Left ventricle myocardium superior (tissue), 1 donor: ENCODE measurements around the gene FBXO3. TPM values are rescaled to one million over a fixed set of nuclear protein-coding genes. Genes with fewer than 3 reads are reported as not detected.
"Not testable (repeated sequence)": the region's sequence is repeated elsewhere in the genome, so short reads cannot be mapped to it uniquely, and the experiment has no call there.

Source experiments
- ATAC-seq: fragments of 200-7000 bp; cut with Tn5 transposase; one replicate; pipeline ENCODE4 v1.9.1; 2020; ENCODE audit warnings: mild to moderate bottlenecking, moderate library complexity
- DNase-seq: peaks from one replicate; pipeline ENCODE4 v3.0.0-alpha.2; 2020
- intact Hi-C: fragments of 100-400 bp; cut with micrococcal nuclease; formaldehyde crosslinking; loops from one replicate; pipeline ENCODE4 v1.11.0; 2022
- total RNA-seq: library from RNA; stranded (reverse); fragmentation: NEBNext Ultra II Directional; extraction: Animal tissue kit (Norgen Biotek cat#: 25700); gene quantifications from one replicate; pipeline ENCODE4 v1.2.1, GENCODE V29; 2021
- donor health status: DM: no; HTN: yes; CAD: no; lungs with severe emphysema.

The FBXO3 gene
- total RNA-seq, 1 donor from 2014 or later = 53.3 TPM

DNA sequence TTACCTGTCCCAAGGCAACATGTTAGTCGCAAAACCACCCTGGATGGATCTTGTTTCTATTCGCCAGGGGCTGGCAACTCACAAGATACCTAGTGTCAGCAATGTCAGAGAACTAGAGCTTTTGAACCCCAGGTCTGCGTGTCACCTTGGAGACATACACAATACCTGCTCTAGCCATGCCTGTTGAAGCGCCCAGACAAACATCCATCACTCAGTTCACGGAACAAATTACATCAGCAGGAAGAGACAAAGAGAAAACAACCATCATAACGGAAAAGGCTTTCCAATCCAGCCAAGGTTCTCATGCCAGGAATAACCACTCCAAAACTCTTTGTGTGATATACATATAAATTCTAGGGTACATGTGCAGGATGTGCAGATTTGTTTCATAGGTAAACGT lies 40.3 kb downstream of the FBXO3 start:
- DNase-seq (no peak), ATAC-seq (no peak)
- intact Hi-C loops = no loop called here

DNA sequence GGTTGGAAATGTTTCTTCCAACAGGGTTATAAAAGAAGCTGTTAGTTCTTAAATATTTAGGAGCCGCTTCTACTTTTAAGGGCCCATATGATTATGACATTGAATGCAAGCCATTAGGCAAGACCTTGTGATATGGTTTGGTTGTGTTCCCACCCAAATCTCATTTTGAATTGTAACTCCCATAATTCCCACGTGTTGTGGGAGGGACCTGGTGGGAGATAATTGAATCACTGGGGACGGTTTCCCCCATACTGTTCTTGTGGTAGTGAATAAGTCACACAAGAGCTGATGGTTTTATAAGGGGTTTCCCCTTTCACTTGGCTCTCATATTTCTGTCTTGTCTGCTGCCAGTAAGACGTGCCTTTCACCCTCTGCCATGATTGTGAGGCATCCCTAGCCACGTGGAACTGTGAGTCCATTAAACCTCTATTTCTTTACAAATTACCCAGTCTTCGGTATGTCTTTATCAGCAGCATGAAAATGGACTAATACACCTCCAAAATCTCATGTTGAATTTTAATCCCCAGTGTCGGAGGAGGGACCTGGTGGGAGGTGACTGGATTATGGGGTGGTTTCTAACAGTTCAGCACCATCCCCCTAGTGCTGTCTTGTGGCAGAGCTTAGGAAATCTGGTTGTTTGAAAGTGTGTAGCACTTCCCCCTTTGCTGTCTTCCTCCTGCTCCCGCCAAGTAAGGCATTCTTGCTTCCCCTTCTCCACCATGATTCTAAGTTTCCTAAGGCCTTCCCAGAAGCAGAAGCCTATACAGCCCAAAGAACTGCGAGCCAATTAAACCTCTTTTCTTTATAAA lies 42.4 kb downstream of the FBXO3 start:
- ATAC-seq (no peak), DNase-seq (no peak)
- intact Hi-C loops = no loop called here

- intact Hi-C loops = no loop called here
- ATAC-seq = no peak
- DNase-seq = no peak
These were observed 43.6 kb downstream of the FBXO3 start for GRCh38 chr11:33730716-33731115.

DNA sequence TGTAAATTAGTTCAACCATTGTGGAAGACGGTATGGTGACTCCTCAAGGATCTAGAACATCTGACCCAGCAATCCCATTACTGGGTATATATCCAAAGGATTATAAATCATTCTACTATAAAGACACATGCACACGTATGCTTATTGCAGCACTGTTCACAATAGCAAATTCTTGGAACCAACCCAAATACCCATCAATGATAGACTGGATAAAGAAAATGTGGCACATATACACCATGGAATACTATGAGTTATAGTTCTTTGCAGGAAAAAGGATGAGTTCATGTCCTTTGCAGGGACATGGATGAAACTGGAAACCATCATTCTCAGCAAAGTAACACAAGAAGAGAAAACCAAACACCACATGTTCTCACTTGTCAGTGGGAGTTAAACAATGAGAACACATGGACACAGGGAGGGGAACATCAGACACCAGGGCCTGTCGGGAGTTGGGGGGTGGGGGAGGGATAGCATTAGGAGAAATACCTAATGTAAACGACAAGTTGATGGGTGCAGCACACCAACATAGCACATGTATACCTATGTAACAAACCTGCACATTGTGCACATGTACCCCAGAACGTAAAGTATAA lies 45.2 kb downstream of the FBXO3 start:
- ATAC-seq, intact Hi-C loops, DNase-seq: not testable (repeated sequence)

GRCh38 chr11:33727539-33727938 lies 46.8 kb downstream of the FBXO3 start:
- ATAC-seq, intact Hi-C loops, DNase-seq: not testable (repeated sequence)

DNA sequence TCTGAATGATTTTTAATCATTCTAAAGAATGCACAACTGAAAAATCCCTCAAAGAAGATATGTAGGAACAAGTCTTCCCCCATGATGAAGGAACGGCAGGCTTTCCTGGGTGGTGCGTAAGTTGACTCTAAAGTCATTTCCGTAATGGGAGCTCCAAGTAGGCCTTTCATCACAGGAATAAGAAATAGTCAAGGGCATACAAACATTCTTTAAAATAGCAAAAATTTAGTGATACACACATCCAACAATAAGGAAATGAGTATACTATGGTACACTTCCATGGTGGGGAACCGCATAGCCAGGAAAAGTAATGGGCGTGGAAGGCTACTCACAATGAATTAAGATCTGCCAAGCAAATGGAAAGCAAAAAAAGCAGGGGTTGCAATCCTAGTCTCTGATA lies 48.8 kb downstream of the FBXO3 start:
- intact Hi-C loops = no loop called here

GRCh38 chr11:33724644-33725035 lies 49.7 kb downstream of the FBXO3 start:
- intact Hi-C loops = no loop called here
- DNase-seq = no peak
- peak; percentile 71 for ATAC-seq

More for the DNA sequence above, 48.8 kb downstream of the FBXO3 start:
- no peak for DNase-seq
- ATAC-seq = no peak

DNA sequence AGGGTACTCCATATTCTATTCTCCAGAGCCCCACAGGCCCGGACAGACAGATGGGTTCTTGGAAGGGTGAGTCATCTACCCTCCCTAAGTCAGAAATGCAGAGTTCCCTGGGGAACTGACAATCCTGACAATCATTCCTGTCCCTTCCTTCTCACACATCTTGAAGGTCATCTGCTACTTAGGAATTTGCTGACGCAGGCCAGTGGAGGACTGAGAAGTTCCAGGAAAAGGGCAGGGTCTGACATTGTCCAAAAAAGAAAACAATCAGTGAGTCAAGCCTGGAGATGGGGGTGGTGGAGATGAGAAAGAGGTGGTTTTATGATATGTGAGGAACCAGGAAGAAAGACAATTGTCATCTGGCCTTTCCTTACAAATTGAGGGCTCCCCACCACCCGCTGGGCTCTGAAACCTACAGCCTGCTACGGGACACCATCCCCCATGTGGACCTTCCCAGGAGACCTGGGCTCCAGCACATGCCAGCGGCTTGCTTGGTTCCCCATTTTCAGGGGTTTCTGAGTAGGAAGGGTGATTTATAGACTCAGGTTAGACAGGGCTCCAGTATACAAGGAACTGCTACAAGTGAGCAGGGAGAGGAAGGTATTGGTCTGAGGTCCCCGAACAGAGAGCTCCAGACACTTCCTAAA lies 51.0 kb downstream of the FBXO3 start:
- ATAC-seq (peak; percentile 67), DNase-seq (peak; percentile 36)
- intact Hi-C loops = no loop called here

DNA sequence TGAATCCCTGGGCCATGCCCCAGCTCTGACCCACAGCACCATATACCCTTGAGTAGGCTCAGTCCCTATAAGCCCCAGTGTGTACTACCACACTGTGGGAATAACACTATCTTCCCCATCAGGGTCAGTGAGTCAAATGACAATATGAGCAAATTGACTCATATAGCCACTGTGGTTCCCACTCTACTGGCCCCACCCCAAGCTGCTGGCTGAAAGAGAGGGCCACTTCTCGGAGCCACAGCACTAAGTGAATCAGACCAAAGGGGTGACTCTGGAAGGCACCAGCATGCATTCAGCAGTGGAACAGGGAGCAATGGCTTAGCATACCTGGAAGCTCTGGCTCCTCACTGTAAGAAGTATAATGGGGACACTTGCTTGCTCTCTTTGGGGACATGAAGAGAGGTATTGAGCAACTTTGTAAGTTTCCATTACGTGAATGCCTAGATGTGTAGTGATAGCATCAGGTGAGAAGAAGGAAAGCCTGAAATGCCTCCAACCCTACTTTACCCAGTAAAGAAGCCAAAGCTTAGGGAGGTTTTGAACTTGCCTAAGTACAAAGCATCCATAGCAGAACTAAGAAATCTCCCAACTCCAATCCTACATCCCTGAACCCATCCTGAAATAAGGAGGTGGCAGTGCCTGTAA lies 51.6 kb downstream of the FBXO3 start:
- peak; percentile 18 for ATAC-seq
- DNase-seq = no peak
- intact Hi-C loops = no loop called here

- DNase-seq (no peak), ATAC-seq (peak; percentile 19)
- intact Hi-C loops = no loop called here
These were observed 52.3 kb downstream of the FBXO3 start for GRCh38 chr11:33721984-33722383.

- no peak for ATAC-seq
- DNase-seq = no peak
- intact Hi-C loops = no loop called here
These were observed 52.9 kb downstream of the FBXO3 start for GRCh38 chr11:33721426-33721825.

GRCh38 chr11:33719587-33719986 lies 54.7 kb downstream of the FBXO3 start:
- intact Hi-C loops = no loop called here
- DNase-seq = no peak
- no peak for ATAC-seq

DNA sequence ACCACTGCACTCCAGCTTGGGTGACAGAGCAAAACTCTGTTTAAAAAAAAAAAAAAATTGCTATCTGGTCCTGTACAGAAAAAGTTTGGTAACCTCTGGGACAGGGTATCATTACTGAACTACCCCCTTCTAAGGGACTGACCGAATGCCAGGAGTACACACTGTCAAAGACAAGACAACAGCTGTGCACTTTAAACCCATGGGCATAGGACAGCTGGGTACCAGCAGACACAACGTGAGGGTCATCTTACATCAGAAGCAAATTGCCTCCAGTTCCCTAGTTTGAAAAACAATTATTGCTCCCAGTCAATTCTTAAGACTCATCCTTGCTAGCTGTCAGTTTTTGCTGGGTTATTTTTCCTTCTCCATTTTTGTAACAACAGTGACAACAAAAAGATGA lies 55.9 kb downstream of the FBXO3 start:
- ATAC-seq (no peak), DNase-seq (no peak)
- intact Hi-C loops = no loop called here

GRCh38 chr11:33716243-33716642 lies 58.1 kb downstream of the FBXO3 start:
- ATAC-seq = peak; percentile 27

GRCh38 chr11:33713856-33714398 lies 60.4 kb downstream of the FBXO3 start:
- intact Hi-C loops = no loop called here
- ATAC-seq (peak; percentile 30), DNase-seq (no peak)

More at GRCh38 chr11:33716243-33716642, 58.1 kb downstream of the FBXO3 start:
- intact Hi-C loops = no loop called here
- DNase-seq = no peak

DNA sequence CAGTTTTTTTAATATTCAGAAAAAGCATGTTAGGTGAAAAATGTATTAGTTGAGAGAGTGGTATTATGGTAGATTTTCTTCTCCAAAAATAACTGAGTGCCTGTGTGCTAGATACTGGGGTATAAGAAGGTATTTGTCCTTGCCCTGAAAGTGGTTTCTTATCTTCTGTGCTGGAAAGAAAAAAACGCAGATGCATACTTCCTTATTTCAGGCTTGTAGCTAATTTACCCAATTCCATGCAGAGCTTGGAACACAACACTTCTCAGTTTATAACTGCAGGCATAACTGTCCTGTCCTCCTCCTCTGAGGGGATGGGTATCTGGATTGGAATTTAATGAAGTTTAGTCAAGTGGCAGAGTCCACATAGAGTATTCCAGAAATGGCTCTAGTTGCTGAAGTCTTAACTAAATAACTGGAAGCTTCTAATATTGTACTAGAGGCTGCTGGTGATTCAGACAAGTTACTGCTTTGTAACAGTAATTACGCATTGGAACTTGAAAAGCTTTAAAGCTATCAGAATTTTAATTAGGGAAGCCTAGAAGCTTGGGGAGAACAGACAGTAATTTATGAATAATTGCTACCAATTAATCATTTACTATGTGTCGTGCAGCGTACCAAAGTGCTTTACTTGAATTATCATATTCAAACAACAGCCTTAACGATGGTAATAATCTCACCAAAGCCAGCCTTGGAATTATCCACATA lies 61.0 kb downstream of the FBXO3 start:
- ATAC-seq = no peak
- intact Hi-C loops = no loop called here
- DNase-seq = no peak

DNA sequence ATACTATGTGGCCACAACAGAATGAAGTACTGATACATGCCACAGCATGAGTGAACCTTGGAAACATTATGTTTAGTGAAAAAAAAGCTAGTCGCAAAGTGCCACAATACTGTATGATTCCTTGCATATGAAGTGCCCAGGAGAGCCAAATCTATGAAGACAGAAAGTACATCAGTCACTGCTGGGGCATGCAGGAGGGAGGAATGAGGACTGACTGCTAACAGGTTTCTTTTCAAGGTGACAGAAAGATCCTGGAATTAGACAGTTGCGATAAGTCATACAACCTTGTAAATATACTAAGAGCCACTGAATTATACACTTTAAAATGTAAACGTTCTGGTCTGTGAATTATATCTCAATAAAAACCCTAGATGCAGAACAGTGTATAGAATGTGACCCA lies 61.9 kb downstream of the FBXO3 start:
- ATAC-seq (no peak), DNase-seq (no peak)
- intact Hi-C loops = no loop called here

DNA sequence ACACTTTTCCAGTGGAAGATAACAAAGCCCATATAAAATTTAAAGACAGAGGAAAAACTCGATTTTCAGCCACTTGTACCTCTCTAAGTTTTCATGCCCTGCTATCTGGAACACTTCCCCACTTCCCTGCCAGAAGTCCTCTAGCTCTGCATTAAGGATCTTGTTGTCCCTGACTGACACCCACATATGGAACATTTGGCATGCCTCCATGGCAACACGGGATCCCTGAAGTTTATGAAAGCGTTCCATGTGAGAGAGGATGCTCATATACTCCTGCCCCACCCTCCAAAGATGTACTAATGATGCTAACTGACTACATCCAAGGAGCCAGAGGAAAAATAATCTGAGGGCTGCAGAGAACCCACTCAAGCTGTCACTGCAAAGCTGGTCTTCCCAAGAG lies 64.9 kb downstream of the FBXO3 start:
- peak; percentile 41 for ATAC-seq
- intact Hi-C loops = no loop called here

DNA sequence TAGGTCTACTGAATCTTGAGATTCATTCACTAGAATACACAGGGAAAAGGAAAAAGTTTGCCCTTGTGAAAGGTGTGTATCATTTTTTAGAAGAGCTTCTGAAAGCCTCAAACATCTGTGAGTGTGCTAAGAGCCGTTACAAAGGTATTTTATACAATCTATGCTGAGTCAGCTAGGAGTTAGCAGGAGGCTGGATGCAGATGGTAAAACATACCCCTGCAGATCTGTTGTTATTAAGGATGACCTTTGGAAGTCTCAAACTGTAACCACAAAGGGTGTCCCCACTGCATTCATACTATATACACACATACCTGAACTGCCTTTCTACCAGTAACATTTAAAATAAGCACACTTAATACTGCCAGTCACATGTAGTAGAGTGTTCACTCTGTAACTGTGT lies 65.3 kb downstream of the FBXO3 start:
- DNase-seq (no peak), ATAC-seq (no peak)
- intact Hi-C loops = no loop called here

More for the DNA sequence above, 64.9 kb downstream of the FBXO3 start:
- DNase-seq = no peak
